Kidney epithelial cell (primary cell): ENCODE measurements around the gene CHM. TPM values are rescaled to one million over a fixed set of nuclear protein-coding genes. Genes with fewer than 3 reads are reported as not detected.

Source experiments
- DNase-seq: peaks from one replicate; pipeline ENCODE4 v3.0.0-alpha.2; 2010; ENCODE audit warnings: low read depth
- H3K27me3 ChIP-seq: 2 replicates; pipeline ENCODE4 v1.6.0; 2011; ENCODE audit warnings: low read length; ENCODE audit not compliant: control insufficient read depth, insufficient read depth
- H3K36me3 ChIP-seq: 2 replicates; pipeline ENCODE4 v1.5.1; 2011; ENCODE audit warnings: low read length; ENCODE audit not compliant: control insufficient read depth, insufficient read depth
- H3K4me3 ChIP-seq: 2 replicates; pipeline ENCODE4 v1.5.1; 2011; ENCODE audit warnings: low read depth, mild to moderate bottlenecking, control low read depth, low read length
- CTCF ChIP-seq: IDR thresholded peaks from 2 replicates; pipeline ENCODE4 v1.5.1; 2011; ENCODE audit warnings: mild to moderate bottlenecking, moderate library complexity, low read length, control low read depth, inconsistent platforms; ENCODE audit not compliant: insufficient read depth, poor library complexity, severe bottlenecking
- total RNA-seq: library from RNA; depleted of rRNA; stranded (reverse); fragments of >200 nt; gene quantifications from 2 replicates; pipeline ENCODE4 v1.2.3, GENCODE V29; 2015

Gene CHM
- total RNA-seq, 1 donor from 2014 or later: 24.8 TPM

DNA sequence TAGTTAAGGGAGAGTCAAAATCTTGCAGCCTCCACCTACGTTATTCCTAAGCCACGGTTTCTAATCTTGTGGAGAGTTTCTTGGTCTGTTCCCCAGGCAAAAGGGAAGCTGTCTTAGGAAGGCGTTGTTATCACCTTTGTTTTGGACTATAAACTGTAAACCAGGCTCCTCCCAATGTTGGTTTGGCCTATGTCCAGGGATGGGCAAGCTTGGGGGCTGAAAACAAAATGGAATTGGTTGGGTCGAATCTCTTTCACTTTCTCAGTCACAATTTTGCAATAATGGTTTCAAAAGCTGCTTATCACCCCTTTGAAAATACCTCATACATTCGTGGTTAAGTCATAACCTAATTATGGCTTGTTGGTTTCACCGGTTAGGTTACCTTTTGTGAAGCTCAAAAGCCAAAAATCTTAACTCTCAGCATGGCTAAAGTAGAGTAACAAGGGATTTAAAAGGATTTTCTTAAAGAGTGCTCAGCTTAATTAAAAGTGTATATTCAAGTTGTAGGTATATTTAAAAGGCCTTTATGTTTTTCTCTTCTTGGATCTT, 232.1 kb downstream of the CHM start:
- no peak for DNase-seq
- Histone ChIP-seq H3K27me3 (no peaks in the 10 kb centered on the region), H3K4me3 (no peak overlapping the region), H3K36me3 (no peaks in the 10 kb centered on the region)
- TF ChIP-seq CTCF: no peak

Other genes starting within 250 kb of the CHM start
- gene DACH2, start 100.9 kb upstream of the CHM start, total RNA-seq: 0.13 and 0.27 TPM in 2 replicates